ENCODE data around the gene FCMR.

DNA sequence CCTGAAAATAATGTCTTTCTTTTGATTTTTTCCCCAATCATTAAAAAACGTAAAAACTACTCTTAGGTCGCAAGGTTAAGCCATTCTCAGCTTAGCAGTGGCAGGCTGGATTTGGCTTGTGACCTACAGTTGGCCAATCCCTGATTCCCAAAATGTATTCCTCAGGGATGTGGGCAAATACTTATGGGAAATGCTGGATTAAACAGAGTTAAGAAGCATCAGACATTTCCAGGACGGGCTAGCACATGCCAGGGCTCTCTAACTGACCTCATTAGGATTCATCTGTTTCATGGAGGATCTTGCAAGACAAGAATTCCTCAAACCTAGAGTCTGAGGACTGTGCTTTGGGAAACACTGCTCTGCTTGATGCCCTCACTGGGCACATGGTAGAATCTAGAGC lies 25.5 kb downstream of the FCMR start:
- TF ChIP-seq POLR2AphosphoS5 (IDR thresholded peaks at IDR 0.05) (no peak), POLR2A (IDR thresholded peaks at IDR 0.05) (no peak)
- TF ChIP-seq, protein P1, sequence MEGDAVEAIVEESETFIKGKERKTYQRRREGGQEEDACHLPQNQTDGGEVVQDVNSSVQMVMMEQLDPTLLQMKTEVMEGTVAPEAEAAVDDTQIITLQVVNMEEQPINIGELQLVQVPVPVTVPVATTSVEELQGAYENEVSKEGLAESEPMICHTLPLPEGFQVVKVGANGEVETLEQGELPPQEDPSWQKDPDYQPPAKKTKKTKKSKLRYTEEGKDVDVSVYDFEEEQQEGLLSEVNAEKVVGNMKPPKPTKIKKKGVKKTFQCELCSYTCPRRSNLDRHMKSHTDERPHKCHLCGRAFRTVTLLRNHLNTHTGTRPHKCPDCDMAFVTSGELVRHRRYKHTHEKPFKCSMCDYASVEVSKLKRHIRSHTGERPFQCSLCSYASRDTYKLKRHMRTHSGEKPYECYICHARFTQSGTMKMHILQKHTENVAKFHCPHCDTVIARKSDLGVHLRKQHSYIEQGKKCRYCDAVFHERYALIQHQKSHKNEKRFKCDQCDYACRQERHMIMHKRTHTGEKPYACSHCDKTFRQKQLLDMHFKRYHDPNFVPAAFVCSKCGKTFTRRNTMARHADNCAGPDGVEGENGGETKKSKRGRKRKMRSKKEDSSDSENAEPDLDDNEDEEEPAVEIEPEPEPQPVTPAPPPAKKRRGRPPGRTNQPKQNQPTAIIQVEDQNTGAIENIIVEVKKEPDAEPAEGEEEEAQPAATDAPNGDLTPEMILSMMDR (IDR thresholded peaks at IDR 0.05 in 8 of 11, conservative IDR thresholded peaks at IDR 0.05 in 3 of 11): no peak
